ENCODE data around the gene SMTN. TPM values are rescaled to one million over a fixed set of nuclear protein-coding genes. Genes with fewer than 3 reads are reported as not detected.
"Not testable (repeated sequence)": the region's sequence is repeated elsewhere in the genome, so short reads cannot be mapped to it uniquely, and the experiment has no call there.

SMTN gene
- total RNA-seq, 2 experiments from 2014 or later, result 2.9 TPM

GRCh38 chr22:31068970-31069369 is 12.1 kb upstream of the SMTN start:
- Mint-ChIP-seq H3K27me3 (peaks cover 5% of the 10 kb centered on the region), H3K4me3 (no peak overlapping the region), H3K4me1 (ENCODE audit: low read depth) (no peaks in the 10 kb centered on the region), H3K27ac (no peak overlapping the region), H3K36me3 (ENCODE audit: low read depth) (no peaks in the 10 kb centered on the region), H3K9me3 (no peaks in the 10 kb centered on the region)
- Histone ChIP-seq H3K36me3 (ENCODE audit: insufficient read depth, low read length) (no peaks in the 10 kb centered on the region), H3K27ac (ENCODE audit: low read depth in 1 of 2, low read length in 2 of 2) (no peak overlapping the region), H3K4me1 (ENCODE audit: insufficient read depth, low read length) (no peaks in the 10 kb centered on the region), H3K27me3 (ENCODE audit: control insufficient read depth in 1 of 2, insufficient read depth in 2 of 2, low read length in 2 of 2) (no peaks in the 10 kb centered on the region), H3K9me3 (ENCODE audit: control insufficient read depth in 1 of 2, insufficient read depth in 1 of 2, low read length in 2 of 2) (no peaks in the 10 kb centered on the region), H3K4me3 (ENCODE audit: low read length) (no peak overlapping the region)
- DNase-seq (no peak), ATAC-seq (ENCODE audit: poor library complexity) (no peak)
- POLR2A ChIA-PET, result no interaction called here
- CTCF ChIA-PET, result no interaction called here
- TF ChIP-seq, protein P1, sequence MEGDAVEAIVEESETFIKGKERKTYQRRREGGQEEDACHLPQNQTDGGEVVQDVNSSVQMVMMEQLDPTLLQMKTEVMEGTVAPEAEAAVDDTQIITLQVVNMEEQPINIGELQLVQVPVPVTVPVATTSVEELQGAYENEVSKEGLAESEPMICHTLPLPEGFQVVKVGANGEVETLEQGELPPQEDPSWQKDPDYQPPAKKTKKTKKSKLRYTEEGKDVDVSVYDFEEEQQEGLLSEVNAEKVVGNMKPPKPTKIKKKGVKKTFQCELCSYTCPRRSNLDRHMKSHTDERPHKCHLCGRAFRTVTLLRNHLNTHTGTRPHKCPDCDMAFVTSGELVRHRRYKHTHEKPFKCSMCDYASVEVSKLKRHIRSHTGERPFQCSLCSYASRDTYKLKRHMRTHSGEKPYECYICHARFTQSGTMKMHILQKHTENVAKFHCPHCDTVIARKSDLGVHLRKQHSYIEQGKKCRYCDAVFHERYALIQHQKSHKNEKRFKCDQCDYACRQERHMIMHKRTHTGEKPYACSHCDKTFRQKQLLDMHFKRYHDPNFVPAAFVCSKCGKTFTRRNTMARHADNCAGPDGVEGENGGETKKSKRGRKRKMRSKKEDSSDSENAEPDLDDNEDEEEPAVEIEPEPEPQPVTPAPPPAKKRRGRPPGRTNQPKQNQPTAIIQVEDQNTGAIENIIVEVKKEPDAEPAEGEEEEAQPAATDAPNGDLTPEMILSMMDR (IDR thresholded peaks at IDR 0.05), result no peak
- intact Hi-C loops (cut with DNase I, micrococcal nuclease), result no loop called here

- H3K4me1 Mint-ChIP-seq (ENCODE audit: low read depth); H3K27me3 Mint-ChIP-seq; H3K4me3 Mint-ChIP-seq; H3K9me3 ChIP-seq (ENCODE audit: control insufficient read depth in 1 of 2, insufficient read depth in 1 of 2, low read length in 2 of 2); H3K36me3 ChIP-seq (ENCODE audit: insufficient read depth, low read length); POLR2A ChIA-PET; H3K9me3 Mint-ChIP-seq; H3K4me3 ChIP-seq (ENCODE audit: low read length); ATAC-seq (ENCODE audit: poor library complexity); H3K36me3 Mint-ChIP-seq (ENCODE audit: low read depth); CTCF ChIA-PET; H3K27ac Mint-ChIP-seq; H3K27me3 ChIP-seq (ENCODE audit: control insufficient read depth in 1 of 2, insufficient read depth in 2 of 2, low read length in 2 of 2); H3K4me1 ChIP-seq (ENCODE audit: insufficient read depth, low read length); intact Hi-C loops (cut with DNase I, micrococcal nuclease); H3K27ac ChIP-seq (ENCODE audit: low read depth in 1 of 2, low read length in 2 of 2); DNase-seq: not testable (repeated sequence)
Measured at GRCh38 chr22:31069691-31070314, 11.3 kb upstream of the SMTN start.

- DNase-seq; CTCF ChIA-PET; H3K27me3 ChIP-seq (ENCODE audit: control insufficient read depth in 1 of 2, insufficient read depth in 2 of 2, low read length in 2 of 2); H3K9me3 Mint-ChIP-seq; H3K4me3 ChIP-seq (ENCODE audit: low read length); H3K4me1 ChIP-seq (ENCODE audit: insufficient read depth, low read length); H3K4me3 Mint-ChIP-seq; H3K9me3 ChIP-seq (ENCODE audit: control insufficient read depth in 1 of 2, insufficient read depth in 1 of 2, low read length in 2 of 2); H3K27ac Mint-ChIP-seq; POLR2A ChIA-PET; H3K27ac ChIP-seq (ENCODE audit: low read depth in 1 of 2, low read length in 2 of 2); ATAC-seq (ENCODE audit: poor library complexity); H3K27me3 Mint-ChIP-seq; H3K36me3 Mint-ChIP-seq (ENCODE audit: low read depth); H3K4me1 Mint-ChIP-seq (ENCODE audit: low read depth); H3K36me3 ChIP-seq (ENCODE audit: insufficient read depth, low read length); intact Hi-C loops (cut with DNase I, micrococcal nuclease): not testable (repeated sequence)
Measured at GRCh38 chr22:31073125-31073524, 8.0 kb upstream of the SMTN start.

DNA sequence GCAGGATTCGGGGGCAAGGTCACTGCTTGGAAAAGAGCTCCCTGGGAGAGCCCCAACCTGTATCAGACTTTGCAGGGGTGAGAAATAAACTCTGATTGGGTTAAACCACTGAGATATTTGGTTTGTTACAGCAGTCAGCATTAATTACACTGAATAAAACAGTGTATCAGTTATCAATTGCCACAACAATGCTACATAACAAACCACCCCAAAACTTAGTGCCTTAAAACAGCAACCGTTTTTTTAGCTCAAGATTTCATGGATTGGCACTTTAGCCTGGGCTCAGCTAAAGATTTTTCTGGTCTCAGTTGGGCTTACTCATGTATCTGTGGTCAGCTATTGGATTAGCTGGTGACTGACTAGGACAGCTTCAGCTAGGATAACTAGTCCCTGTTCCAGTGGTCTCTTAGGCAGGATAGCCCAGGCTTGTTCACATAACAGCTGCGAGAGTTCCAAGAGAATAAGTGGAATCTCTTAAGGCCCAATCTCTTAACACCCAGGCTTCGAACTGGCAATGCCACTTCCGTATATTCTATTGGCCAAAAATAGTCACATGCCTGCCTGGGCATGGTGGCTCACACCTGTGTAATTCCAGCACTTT is 7.5 kb upstream of the SMTN start:
- H3K27me3 ChIP-seq (ENCODE audit: control insufficient read depth in 1 of 2, insufficient read depth in 2 of 2, low read length in 2 of 2); H3K9me3 ChIP-seq (ENCODE audit: control insufficient read depth in 1 of 2, insufficient read depth in 1 of 2, low read length in 2 of 2); H3K27ac ChIP-seq (ENCODE audit: low read depth in 1 of 2, low read length in 2 of 2); H3K4me3 Mint-ChIP-seq; H3K36me3 Mint-ChIP-seq (ENCODE audit: low read depth); DNase-seq; H3K9me3 Mint-ChIP-seq; ATAC-seq (ENCODE audit: poor library complexity); CTCF ChIA-PET; H3K27me3 Mint-ChIP-seq; intact Hi-C loops (cut with DNase I, micrococcal nuclease); H3K4me1 ChIP-seq (ENCODE audit: insufficient read depth, low read length); H3K4me1 Mint-ChIP-seq (ENCODE audit: low read depth); H3K4me3 ChIP-seq (ENCODE audit: low read length); H3K36me3 ChIP-seq (ENCODE audit: insufficient read depth, low read length); POLR2A ChIA-PET; H3K27ac Mint-ChIP-seq: not testable (repeated sequence)
